Stimulated activated CD4-positive, alpha-beta T cell treated with anti-CD3 and anti-CD28 coated beads, Interleukin-1b, Interleukin-23, amount 100 ng/mL, for 48 hours (primary cell): ENCODE measurements around the gene GRIP2.

Experiments
- DNase-seq: peaks from one replicate; pipeline ENCODE4 v3.0.0-alpha.2; 2020

The GRIP2 gene

GRCh38 chr3:14505001-14505802 is 34.9 kb downstream of the GRIP2 start:
- DNase-seq, result no peak

- DNase-seq, result no peak
Measured at GRCh38 chr3:14503706-14504065, 36.5 kb downstream of the GRIP2 start.

DNA sequence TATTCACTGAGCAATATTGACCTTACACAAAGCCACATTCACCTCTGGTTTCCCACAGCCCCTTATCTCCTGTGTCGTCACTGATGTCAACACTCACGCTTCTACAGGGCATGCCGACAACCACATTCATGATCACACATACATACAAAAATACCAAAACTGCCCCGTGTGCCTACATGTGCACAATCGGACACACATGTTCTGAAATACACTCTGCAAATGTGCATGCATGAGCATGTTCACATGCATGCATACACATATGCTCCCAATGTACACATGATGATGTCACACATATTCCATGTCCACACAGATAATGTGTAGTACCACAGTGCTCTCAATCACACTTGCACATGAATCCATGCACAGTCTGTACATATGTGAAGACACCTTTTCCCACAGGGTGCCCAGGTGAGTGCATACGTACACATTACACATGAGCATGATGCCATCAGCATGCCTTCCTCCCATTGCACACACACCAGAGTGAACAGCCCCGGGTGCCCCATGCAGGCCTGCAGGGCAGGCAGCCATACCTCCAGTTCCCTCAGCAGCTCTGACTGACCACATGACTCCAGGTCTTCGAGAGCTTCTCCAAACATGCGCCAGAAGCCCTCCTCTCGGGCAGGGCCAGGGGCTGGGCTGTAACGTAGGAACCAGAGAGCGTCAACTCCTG is 37.0 kb downstream of the GRIP2 start:
- DNase-seq, result no peak

GRCh38 chr3:14502472-14502871 is 37.7 kb downstream of the GRIP2 start:
- DNase-seq, result no peak

- no peak for DNase-seq
Measured at GRCh38 chr3:14497321-14497720, 42.8 kb downstream of the GRIP2 start.

- DNase-seq, result no peak
Measured at GRCh38 chr3:14496351-14496750, 43.8 kb downstream of the GRIP2 start.

DNA sequence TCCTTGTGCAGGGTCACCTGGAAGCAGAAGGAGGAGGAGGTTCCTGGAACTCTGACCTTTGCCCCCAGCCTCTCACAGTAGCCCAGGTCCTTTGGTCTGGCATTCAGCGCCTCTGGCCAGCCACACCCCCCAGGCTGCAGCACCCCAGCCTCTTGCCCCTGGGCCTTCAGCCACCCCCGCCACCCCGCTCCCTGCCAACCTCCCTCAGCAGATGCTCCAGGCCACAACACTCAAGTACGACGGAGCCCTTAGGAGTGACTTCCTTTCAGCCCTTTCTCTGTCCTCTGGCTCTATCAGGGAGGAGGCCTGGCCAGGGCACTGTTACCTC is 45.2 kb downstream of the GRIP2 start:
- DNase-seq, result no peak

- no peak for DNase-seq
Measured at GRCh38 chr3:14494279-14494972, 45.7 kb downstream of the GRIP2 start.

DNA sequence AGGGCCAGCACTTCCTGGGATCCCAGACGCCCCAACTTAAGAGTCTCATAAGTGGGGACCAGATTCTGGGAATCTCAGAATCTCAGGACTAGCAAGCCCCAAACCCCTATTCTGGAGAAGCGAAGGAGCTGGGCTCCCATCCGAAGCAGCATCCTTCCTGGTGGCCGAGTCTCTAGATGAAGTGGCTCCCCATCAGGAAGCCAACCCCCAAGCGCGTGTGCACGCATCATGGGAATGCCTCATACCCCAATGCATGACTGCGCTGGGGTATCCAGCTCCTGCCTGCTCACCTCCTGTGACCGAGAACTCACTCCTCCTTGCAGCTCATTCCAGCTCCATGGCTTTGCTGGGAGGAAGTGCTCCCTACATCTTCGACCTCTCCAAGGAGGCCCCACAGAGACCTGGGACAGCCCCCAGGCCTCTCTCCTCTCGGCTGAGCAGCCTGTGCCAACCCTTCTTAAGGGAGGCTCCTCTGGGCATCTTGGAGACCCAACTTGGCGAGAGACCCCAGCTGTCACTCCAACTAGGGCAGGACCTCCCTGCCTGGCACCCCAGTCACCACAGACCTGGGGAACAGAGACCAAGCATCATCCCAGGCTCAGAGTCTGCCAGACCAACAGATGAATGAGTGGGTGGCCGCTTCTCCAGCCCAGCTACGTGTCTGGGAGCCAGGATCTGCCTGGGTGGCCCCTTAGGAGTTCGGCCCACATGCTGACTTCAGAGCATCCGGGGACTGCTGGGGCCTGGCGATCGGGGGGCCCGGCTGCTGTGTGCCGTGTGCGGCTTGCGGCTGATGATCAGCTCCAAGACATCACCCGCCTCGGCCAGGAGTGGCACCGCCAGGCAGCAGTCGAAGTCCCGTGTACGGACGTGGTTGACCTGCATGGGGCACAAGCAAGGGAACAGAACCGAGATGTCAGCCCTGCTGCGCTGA is 46.9 kb downstream of the GRIP2 start:
- no peak for DNase-seq

GRCh38 chr3:14491396-14492190 is 48.5 kb downstream of the GRIP2 start:
- DNase-seq, result no peak

DNA sequence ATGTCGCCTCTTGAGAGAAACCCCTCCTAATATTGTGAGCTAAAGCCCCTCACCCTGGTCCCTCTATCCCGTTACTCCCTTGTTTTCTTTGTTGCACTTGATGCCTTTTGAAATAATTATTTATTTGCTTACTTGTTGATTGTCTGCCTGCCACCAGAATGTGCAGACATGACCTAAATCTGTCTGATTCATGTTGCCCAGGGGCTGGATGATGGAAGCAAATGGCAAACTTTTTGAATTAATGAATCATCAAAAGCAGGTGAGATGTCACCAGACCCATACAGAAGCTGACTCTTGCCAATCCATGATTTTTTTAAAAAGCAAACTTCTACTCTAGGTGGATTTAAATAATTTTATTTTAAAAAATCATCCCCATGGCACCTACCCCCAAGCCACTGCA is 49.3 kb downstream of the GRIP2 start:
- no peak for DNase-seq

- no peak for DNase-seq
Measured at GRCh38 chr3:14490255-14490654, 49.9 kb downstream of the GRIP2 start.

DNA sequence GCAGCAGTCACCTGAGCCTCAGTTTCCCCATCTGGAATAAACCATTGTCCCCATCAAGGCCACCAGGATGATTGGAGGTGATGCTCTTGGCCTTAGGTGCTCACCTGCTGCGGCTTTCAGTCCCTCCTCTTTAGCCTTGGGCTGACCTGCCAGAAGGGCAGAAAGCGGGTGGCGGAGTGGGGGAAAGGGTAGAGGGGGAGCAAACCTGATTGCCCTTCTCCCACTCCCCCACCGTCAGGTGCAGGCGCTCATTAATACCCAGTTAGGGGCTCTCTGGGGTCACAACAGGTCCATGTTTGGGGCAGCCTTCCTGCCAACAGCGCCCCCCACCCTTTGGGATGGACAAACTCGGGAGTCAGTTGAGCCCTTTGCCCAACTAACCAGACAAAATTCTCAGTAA is 50.5 kb downstream of the GRIP2 start:
- no peak for DNase-seq

DNA sequence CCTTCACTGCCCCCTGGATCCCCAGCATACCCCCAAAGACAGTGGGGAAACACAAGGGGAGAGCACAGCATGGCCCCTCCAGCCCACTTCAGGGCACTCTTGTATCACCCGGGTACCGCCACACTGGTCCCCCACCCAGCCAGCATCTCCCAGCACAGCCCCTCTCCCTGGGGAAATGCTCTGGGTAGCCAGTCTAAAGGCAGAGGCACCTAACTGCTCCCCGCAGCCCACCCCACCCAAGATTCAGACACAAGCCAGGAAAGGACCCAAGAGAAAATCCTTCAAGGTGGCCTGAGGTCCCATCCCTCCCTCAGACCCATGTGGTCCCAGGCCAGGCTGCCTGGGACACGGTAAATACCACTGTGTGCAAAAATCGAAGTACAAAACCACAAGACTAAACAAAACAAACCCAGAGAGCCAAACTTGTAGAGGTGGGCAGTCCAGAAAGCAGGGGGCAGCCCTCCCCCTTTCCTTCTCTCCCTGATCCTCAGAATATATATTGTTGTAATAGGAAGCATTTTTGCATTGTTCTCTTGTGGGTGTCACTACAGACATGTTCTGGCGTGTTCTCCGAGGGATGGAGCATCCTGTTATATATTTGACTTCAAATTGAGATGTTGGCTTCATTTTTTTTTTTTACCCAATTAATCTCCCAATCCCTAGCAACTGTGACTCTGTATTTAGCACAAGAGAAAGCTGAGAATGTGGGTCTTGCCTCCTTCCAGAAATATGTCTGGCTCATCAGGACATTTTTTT is 51.7 kb downstream of the GRIP2 start:
- no peak for DNase-seq

- DNase-seq, result no peak
Measured at GRCh38 chr3:14487821-14488220, 52.3 kb downstream of the GRIP2 start.

GRCh38 chr3:14487086-14487485 is 53.1 kb downstream of the GRIP2 start:
- no peak for DNase-seq

- no peak for DNase-seq
Measured at GRCh38 chr3:14486460-14486859, 53.7 kb downstream of the GRIP2 start.

GRCh38 chr3:14485981-14486380 is 54.2 kb downstream of the GRIP2 start:
- no peak for DNase-seq

DNA sequence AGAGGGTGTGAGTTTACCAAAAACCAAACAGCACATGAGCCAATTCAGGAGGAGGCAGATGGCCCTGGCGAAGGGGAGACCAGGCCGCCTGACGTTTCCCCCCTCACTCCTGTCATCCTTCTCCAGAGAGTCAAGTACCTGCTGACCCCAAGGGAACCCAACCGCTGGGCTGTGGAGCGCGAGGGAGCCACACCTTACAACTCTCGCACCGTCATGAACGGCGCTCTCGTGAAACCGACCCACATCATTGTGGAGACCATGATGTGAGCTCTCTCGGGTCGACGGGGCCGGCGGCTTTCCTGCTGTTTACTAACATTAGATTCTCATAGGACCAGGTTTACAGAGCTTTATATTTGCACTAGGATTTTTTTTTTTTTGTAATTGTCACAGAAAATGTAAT is 55.4 kb downstream of the GRIP2 start:
- no peak for DNase-seq

GRCh38 chr3:14483286-14483685 is 56.9 kb downstream of the GRIP2 start:
- no peak for DNase-seq

GRCh38 chr3:14482271-14482721 is 57.8 kb downstream of the GRIP2 start:
- DNase-seq, result no peak
